Coronary artery (tissue), 2 donors: ENCODE data around the gene SLC6A11.
A peak's percentile ranks its signal among the peaks of the same experiment; 100 is the strongest.

Experiments used
- DNase-seq: peaks from one replicate; pipeline ENCODE4 v3.0.0-alpha.2; 2017; ENCODE audit warnings: low spot score
- H3K27ac ChIP-seq, 2 donors: fragments of 200-600 bp; sonication (generic); one replicate each; pipeline ENCODE4 v1.5.1; 2016 to 2019
- H3K4me3 ChIP-seq: fragments of 200-600 bp; sonication (generic); 2 replicates; pipeline ENCODE4 v1.5.1; 2016; ENCODE audit warnings: mild to moderate bottlenecking, moderate library complexity
- TF ChIP-seq, protein P1 (sequence below): fragments of 200-600 bp; sonication (generic); IDR thresholded peaks from one replicate; pipeline ENCODE4 v1.5.1; 2019; ENCODE audit warnings: antibody characterized with exemption

The SLC6A11 gene

DNA sequence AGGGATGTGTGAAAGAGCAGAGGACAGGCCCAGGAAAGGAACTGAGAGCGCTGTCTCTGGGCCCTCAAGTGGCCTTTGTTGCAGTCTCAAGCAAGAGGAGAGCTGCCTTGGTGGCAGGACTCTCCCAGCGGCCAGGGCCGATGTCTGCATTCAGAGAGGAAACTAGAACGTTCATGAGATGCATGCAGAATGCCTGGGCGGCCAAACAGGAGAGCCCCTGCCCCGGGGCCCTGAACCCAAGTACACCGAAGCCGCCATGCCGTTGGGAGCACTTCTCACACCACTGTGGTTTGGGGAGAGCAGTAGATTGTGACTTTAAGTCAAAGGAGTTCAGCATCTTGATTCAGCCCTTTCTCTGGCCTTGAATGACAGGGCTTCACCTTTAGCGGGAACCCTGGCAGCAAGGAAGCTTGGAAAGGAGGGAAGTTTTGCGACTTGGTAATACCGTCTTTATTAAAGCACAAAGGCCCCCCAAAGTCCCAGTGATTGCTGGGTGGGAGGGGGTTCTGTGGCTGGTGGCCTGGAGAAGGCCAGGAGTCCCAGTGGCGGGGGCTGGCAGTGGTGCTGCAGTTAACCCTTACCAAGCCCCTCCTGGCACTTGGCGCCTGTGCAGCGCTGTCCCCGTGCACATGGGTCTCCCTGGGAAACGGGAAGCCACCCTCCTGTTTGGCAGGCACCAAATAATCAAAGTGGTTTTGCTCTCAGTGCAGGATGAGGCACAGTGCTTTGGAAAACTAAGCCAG lies 36.2 kb downstream of the SLC6A11 start:
- TF ChIP-seq, protein P1, sequence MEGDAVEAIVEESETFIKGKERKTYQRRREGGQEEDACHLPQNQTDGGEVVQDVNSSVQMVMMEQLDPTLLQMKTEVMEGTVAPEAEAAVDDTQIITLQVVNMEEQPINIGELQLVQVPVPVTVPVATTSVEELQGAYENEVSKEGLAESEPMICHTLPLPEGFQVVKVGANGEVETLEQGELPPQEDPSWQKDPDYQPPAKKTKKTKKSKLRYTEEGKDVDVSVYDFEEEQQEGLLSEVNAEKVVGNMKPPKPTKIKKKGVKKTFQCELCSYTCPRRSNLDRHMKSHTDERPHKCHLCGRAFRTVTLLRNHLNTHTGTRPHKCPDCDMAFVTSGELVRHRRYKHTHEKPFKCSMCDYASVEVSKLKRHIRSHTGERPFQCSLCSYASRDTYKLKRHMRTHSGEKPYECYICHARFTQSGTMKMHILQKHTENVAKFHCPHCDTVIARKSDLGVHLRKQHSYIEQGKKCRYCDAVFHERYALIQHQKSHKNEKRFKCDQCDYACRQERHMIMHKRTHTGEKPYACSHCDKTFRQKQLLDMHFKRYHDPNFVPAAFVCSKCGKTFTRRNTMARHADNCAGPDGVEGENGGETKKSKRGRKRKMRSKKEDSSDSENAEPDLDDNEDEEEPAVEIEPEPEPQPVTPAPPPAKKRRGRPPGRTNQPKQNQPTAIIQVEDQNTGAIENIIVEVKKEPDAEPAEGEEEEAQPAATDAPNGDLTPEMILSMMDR: no peak
- no peak for DNase-seq
- Histone ChIP-seq H3K4me3 (no peak overlapping the region), H3K27ac (no peak overlapping the region)

DNA sequence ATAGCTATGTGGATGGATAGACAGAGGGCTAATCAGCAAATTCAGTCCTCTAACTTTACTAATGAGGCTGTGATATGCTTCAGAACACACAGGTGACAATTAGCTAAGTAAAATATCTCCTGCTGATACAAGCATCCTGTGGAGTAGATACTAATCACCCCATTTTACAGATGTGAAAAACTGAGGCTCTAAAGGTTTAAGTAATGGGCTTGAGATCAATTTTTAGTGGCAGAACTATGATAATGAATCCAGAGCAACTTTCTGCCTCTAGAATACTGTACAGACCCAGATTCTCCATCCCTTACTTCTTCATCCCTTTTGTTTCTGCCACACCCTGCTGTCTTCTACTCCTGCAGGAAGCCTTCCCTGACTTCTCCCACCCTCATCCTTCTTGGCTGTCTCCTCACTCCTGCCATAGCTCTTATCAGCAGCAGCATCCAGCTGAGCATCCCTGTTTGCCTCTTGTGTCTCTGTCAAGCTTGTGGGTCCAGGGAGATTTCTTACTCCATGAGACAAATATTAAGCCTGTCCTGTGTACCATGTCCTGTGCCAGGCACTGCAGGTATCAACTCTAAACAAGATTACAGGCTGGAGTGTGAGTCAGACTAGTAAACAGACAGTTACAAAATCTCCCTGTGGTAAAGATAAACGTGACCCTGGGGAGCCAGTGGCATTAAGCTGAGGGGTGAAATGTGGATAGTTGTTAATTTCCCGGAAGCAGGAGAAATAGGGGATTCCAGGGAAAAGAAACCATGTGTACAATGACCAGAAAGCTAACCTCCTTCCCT lies 39.2 kb downstream of the SLC6A11 start:
- TF ChIP-seq, protein P1: no peak
- Histone ChIP-seq H3K4me3 (no peak overlapping the region), H3K27ac (no peak overlapping the region)
- no peak for DNase-seq

DNA sequence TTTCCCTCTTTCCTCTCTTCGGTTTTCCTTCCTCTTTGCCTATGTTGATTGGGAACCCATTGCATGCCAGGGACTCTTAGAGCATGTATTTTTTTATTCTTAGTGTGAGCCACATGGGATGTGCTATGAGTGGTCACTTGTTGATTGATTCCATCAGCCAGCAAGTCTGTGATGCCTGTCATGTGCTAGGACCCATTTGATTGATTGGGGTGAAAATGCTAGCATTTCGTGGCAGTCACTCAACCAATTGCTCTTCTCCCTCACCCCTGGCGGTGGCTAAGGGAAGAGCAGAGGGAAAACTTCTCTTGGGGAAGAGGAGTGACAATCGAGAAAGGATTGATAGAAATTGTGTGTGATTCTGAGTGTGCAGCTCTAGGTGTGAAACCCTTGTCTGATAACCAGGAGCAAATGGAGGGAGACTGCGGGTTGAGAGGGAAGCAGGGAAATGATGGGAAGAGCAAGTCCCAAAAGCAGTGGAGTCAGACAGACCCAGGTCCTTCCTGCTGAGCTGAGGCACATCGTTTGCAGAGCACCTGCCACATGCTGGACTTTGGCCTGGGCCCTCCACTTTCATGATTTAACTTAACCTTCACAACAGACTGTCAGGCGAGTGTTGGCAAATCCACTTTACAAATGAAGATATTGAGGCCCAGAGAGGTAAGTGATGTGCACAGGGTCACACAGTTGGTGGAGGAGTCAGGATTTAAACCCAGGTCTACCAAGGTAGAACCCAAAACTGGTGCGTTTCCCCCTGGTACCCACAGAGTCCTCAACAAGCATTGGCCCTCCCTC lies 40.0 kb downstream of the SLC6A11 start:
- TF ChIP-seq, protein P1: peak; percentile 13
- no peak overlapping the region for H3K27ac ChIP-seq
- no peak overlapping the region for H3K4me3 ChIP-seq
- DNase-seq: no peak

DNA sequence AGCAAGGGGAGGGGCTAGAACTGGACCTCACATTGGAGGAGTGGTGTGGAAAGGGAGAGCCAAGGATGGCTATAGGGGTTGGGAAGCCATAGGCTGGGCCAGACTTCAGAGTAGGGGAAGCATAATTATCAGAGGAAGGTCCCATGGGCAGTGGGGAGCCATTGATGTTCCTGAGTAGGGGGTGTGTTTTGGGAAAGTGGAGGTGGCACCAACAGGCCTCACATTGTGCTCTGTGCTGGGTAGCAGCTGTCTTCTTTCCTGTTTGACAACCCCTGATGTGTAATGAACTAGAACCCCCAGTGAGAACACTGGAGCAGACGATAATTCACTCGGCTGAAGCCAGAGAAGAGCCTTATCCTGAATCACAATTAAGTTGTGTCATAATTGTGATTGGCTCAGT lies 41.2 kb downstream of the SLC6A11 start:
- no peak overlapping the region for H3K27ac ChIP-seq
- TF ChIP-seq, protein P1: no peak
- no peak overlapping the region for H3K4me3 ChIP-seq
- DNase-seq: no peak

DNA sequence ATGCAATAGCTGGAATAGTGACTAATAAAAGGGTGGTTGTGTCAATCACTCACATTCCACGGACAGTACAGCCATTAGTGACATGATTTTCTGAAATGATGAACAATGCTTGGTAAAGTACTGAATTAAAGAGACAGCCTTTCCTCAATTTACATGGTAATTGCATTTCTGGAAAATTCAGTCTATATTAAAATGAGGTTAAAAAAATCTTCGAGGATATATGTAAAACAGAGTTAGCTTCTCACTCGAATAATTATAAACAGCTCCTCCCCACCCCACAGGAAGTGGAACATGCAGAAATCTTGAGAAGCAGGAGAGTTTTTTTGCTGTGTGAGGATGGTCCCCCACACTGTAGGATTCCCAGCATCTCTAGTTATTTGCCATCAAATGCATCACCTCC lies 42.1 kb downstream of the SLC6A11 start:
- no peak for DNase-seq
- TF ChIP-seq, protein P1: no peak
- Histone ChIP-seq H3K4me3 (no peak overlapping the region), H3K27ac (no peak overlapping the region)

DNA sequence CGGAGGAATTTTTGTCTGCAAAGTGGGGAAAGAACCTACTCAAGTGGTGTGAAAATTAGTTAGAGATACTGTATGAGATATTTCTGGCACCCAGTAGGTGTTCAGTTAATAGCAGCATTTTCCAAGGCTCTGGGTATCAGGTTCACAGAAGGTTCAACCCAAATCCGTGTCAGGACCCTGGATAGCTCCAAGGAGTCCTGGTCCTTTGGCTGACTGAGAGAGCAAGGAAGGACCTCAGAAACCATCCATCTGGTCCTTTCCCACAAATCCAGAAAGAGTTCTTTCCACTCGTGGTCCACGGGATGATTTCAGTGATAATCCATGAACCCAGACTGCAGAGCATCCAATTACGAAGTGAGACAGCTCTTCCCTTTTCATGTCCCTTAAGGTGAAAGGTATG lies 51.4 kb downstream of the SLC6A11 start:
- DNase-seq: no peak
- TF ChIP-seq, protein P1: no peak
- no peak overlapping the region for H3K4me3 ChIP-seq
- H3K27ac ChIP-seq: no peak overlapping the region
